Activated CD4-positive, alpha-beta T cell treated with anti-CD3 and anti-CD28 coated beads for 24 hours (primary cell): ENCODE results near the gene GCK.
A peak's percentile ranks its signal among the peaks of the same experiment; 100 is the strongest.
"Not testable (repeated sequence)": the region's sequence is repeated elsewhere in the genome, so short reads cannot be mapped to it uniquely, and the experiment has no call there.

Source experiments
- DNase-seq, 2 donors: peaks; one replicate each; pipeline ENCODE4 v3.0.0-alpha.2; 2020; ENCODE audit warnings: low read depth in 2 of 2

GCK gene

DNA sequence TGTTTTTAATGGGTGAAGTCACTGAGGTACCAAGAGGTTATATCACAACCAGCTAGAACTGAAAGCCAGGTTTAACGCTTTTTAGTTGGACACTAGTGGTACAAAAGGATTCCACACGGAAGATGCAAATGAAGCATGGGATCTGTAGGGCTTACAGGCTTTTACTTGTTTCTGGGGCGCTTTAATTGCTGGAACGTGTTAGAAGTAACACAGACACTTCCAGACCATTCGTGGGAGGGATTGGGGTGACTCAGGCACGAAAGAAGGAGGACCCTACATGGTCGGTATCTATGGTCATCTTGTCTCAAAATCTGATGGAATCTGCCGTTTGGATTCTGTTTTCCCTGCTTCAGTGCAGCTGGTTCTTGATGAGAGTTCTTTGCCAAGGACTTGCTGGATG, 12.6 kb upstream of the GCK start:
- DNase-seq, result no peak

- peak; percentile 90 to 91 for DNase-seq
Observed at GRCh38 chr7:44200699-44201461, 11.6 kb upstream of the GCK start, which contains the start of gene YKT6. TSS of gene YKT6 (plus strand) at chr7:44200978. CDS start at chr7:44201136, 158 bp downstream.

- not testable (repeated sequence) for DNase-seq
Observed at GRCh38 chr7:44200163-44200562, 10.9 kb upstream of the GCK start.

- no peak for DNase-seq
Observed at GRCh38 chr7:44197474-44197873, 8.2 kb upstream of the GCK start.

GRCh38 chr7:44196450-44196872, 7.2 kb upstream of the GCK start:
- no peak for DNase-seq

DNA sequence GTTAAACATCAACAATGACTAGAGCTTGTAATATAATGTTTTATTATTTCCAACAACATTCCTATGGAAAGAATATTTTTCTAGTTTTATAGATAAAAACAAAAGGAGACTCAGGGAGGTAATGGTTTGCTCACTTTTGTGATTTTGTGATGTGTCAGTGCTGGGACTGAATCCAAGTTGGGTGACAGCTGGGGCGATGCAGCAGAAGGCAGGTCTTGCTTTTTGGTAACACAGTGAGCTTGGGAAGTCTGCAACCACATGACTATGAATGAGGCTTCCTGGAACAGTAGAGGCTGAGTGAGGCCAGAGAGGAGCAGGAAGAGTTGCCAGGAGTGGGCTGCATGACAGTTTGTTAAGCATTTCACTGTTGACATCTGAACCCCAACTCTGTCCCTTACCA, 6.7 kb upstream of the GCK start:
- no peak for DNase-seq

GRCh38 chr7:44194562-44195145, 5.4 kb upstream of the GCK start:
- no peak for DNase-seq

DNA sequence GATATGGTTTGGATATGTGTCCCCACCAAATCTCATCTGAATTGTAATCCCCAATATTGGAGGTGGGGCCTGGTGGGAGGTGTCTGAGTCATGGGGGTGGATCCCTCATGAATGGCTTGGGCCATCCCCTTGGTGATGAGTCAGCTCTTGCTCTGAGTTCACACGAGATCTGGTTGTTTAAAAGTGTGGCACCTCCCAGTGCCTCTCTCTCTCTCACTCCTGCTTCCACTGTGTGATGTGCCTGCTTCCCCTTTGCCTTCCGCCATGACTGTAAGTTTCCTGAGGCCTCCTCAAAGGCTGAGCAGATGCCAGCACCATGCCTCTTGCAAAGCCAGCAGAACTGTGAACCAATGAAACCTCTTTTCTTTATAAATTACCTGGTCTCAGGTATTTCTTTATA, 4.8 kb upstream of the GCK start:
- DNase-seq, result peak; percentile 18 to 35

GRCh38 chr7:44193011-44193802, 4.0 kb upstream of the GCK start:
- DNase-seq, result no peak

GRCh38 chr7:44191171-44191570, 1.9 kb upstream of the GCK start:
- DNase-seq, result no peak

- DNase-seq, result no peak
Observed at GRCh38 chr7:44189993-44190872, 994 bp upstream of the GCK start.

DNA sequence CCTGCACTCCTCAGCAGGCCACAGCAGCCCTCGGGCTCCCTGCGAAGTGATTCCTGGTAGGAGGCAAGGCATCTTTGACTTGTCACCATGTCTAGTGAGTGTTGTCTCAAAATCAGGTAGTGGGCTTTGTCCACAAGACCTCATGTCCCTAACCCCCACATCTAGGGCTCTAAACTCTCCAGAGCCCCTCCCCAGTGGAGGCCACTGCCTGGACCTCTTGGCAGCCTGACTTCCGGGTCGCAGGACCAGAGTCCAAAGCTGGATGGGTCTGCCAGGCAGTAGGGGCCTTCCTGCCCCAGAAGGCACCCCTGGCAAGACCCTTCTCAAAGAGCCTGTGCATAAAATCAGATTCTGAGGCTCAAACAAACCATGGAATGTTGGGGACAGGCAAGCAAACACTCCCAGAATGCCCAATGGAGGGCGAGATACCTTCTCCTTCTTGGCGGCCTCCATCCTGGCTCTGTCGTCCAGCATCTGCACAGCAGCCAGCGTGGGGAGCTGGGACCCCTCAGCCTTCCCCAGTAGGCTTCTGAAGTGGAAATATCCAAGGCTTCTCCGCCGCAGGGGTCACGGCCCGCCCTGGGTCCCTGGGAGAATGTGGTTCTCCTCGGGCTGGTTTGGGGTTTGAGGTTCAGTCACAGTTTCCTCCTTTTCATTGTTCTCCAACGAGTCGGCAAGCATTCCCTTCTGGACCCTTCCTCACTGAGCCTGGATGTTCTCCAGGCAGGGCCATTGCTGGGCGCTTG, 586 bp downstream of the GCK start:
- no peak for DNase-seq

- no peak for DNase-seq
Observed at GRCh38 chr7:44187636-44188416, 1.4 kb downstream of the GCK start.

- no peak for DNase-seq
Observed at GRCh38 chr7:44186736-44187135, 2.5 kb downstream of the GCK start.

GRCh38 chr7:44185729-44186128, 3.5 kb downstream of the GCK start:
- DNase-seq, result no peak

GRCh38 chr7:44184873-44185446, 4.3 kb downstream of the GCK start:
- no peak for DNase-seq

GRCh38 chr7:44184206-44184872, 4.9 kb downstream of the GCK start:
- no peak for DNase-seq

- DNase-seq, result no peak
Observed at GRCh38 chr7:44183386-44183785, 5.9 kb downstream of the GCK start.

DNA sequence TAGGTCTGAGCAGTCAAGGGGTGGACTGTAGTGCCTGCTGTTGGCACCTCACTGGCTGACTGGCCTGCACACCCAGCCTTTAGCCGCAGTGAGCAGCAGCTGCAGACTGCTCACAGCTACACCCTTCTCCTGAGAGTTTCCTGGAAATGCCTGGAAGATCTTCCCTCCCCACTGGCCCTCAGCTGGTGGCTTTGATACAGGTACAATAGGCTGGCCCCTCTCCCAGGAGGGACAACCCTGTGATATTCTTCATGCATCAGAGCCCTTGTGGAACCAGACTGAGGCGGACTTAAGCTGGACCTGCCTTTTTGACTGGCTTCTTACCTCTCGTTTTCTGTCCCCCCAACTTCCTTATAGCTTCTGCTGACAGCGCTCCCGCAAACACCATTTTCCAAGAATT, 6.4 kb downstream of the GCK start:
- no peak for DNase-seq
